GM18870 (cell line): ENCODE results near the gene WIZ.

ENCODE experiments used
- ATAC-seq: cut with Tn5 transposase; IDR thresholded peaks from one replicate; pipeline ENCODE4 v1.9.1; 2021; ENCODE audit warnings: moderate library complexity; ENCODE audit not compliant: unreplicated experiment

The WIZ gene

DNA sequence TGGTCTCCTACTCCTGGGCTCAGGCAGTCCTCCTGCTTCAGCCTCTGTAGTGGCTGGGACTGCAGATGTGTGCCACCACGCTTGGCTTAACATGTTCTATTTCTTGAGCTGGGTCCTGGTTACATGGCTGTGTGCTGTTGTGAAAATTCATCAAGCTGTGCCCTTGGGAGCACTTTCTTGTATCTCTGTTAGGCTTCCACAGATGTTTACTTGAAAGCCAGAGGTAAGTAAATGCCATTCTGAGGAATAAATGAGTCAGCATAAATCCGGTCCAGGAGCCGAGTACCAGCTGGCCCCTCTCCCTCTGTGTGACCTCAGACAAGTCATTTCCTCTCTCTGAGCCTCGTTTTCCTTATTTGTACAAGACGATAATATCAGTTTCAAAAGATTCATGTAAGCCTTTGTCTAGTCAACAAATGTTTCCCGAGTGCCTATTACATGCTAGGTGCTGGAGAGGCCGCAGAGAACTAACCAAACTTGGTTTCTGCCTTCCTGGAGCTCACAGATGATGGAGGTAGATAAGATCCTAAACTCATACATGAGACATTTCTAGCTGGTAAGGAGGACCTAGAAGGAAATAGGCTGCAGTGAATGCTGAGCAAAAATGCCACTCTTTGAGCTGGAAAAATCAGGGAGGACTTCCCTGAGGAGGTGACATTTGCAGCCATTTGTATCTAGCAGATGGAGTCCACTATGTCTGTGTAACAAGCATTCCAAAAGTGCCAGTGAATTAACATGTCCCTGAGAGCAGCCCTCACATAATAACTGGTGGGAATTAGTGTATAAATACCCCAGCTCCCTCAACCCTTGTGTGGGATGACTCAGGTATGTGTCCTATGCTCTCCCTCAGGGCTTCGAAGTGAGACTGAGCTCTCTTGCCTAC, 17.3 kb upstream of the WIZ start:
- peak; percentile 66 for ATAC-seq

- no peak for ATAC-seq
These were observed 14.9 kb upstream of the WIZ start, which contains the start of gene RASAL3 for GRCh38 chr19:15464394-15465385. RASAL3 (minus strand) TSS chr19:15464544; CDS start chr19:15464358, 186 bp downstream.

DNA sequence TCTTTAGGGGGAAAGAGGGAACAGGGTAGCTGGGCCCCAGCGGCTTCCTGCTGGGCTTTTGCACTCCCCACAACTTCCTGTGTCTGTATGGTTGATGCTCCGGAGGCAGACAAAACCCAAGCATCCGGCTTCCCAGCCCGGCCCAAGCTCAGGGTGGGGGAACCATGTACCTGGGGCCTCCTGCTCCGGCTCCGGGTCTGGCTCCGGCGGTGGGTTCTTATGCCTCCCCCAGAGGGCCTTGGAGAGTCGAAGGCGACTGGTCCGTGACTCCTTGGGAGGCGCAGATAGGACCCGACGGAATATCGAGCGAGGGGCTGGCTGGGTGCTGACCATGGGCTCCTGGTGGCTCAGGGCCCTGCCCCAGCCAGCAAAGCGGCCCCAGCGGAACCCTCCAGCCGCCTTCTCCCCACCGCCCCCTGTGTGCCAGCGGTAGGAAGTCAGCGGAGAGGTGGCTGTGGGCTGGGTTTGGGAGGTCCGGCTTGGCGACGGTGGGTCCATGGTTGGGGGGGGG, 14.2 kb upstream of the WIZ start:
- no peak for ATAC-seq

- ATAC-seq, result no peak
These were observed 11.9 kb upstream of the WIZ start for GRCh38 chr19:15461694-15462093.

DNA sequence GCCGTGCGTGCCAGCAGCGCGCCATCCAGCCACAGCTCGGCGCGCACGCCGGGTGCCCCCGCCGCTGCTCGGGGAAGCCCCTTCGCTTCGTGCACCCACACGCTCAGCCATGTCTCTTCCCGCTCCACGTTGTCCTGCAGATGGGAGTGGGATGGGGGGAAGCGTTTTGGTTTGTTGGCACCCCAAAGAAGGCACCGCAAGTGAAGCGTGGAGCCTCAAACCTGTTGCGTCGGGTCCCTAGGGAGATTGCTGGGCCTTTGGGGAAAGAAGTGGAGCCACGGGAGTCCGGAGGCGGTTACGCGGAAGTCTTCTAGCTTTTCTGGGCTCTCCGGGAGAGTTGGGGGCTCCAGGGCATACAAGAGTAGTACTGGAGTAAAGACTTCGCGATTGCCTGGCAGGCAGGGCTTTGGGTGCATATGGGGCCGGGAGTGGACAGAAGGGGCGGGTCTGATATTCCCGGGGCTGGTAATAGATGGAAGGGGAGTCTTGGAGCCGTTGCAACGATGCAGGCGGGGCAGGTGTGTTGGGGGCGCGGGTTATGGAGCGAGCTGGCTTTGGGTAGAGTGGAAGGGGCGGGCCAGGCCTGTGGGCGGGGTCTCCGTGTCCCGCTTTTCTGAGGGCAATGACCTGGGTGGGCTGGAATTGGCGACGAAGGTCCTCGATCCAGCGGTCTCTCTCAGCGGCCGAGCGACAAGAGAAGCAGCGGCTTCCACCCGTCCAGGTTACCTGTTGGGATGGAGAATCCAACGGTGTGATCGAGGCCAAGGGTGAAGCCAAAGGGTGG, 8.1 kb upstream of the WIZ start:
- no peak for ATAC-seq

DNA sequence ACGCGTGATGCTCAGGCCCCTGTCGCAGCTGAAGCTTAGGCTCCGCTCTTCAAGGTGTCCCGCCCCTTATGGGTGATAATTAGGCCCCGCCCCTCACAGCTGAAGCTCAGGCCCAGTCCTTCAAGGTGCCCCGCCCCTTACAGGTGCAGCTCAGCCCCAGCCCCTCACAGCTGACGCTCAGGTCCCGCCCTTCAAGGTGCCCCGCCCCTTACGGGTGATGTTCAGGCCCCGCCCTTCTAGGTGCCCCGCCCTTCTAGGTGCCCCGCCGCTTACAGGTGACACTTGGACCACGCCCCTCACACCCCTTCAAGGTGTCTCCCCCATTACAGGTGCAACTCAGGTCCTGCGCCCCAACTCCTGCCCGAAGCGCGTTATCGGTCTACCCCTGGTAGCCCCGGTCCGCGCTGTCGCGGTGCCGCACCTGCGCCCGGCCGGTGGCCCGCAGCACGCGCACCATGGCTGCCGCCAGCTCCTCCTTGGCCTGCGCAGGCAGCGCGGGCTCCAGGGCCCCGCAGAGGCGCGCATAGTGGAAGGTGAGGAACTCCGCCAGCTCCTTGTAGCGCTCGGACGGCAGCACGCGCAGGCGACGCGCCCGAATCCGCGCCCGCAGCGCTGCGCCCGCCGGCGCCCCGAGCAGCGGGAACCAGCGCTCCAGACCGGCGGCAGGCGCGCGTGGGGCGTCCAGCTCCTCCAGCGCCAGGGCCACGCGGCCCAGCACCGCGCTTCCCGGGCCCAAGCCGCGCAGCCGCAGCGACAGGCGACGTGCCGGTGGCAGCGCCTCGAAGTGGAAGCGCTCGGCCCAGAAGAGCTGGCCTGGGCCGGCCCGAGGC, 7.3 kb upstream of the WIZ start:
- no peak for ATAC-seq

GRCh38 chr19:15456441-15456840, 6.7 kb upstream of the WIZ start:
- no peak for ATAC-seq

DNA sequence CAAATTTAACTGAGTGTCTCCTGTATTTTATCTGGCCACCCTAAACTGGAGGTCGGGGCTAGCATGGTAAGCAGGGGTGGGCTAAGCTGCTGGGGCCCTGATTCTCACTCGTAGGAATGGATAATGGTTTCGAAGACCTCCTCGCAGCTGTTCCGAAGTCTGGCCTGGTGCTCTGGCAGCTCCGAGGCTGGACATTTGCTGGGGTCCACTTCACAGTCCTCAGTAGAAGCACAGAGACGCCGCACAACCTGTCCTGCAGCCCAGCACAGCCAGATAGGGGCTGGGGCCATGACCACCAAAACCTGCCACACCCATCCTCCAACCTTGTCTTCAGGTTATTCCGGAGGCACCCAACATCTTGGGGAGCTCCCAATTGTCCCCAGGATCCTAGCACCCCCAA, 6.2 kb upstream of the WIZ start:
- no peak for ATAC-seq

- no peak for ATAC-seq
These were observed 4.4 kb upstream of the WIZ start for GRCh38 chr19:15453906-15454860.

DNA sequence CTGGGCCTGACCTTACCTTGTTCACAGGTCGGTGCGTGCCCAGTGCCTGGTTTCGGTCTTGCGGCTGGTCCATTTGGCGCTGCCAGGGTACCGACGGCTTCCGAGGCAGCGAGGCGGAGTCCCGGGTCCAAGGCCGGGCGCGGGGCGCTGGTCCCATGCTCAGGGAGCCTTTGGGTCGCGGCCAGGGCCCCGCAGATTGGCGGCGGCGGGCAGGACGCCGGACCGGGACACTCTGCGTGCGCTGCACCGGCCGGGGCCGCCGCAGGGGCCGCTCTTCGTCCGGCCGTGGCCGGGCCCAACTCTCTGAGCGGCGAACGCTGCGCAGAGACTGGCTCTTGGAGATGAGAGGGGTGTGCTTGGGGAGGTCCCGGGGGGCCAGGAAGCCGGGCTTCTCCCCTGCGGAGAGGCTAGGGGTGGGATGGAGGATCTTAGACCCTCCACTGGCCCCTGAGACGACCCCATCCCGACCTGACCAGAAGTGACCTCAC, 3.4 kb upstream of the WIZ start:
- no peak for ATAC-seq

DNA sequence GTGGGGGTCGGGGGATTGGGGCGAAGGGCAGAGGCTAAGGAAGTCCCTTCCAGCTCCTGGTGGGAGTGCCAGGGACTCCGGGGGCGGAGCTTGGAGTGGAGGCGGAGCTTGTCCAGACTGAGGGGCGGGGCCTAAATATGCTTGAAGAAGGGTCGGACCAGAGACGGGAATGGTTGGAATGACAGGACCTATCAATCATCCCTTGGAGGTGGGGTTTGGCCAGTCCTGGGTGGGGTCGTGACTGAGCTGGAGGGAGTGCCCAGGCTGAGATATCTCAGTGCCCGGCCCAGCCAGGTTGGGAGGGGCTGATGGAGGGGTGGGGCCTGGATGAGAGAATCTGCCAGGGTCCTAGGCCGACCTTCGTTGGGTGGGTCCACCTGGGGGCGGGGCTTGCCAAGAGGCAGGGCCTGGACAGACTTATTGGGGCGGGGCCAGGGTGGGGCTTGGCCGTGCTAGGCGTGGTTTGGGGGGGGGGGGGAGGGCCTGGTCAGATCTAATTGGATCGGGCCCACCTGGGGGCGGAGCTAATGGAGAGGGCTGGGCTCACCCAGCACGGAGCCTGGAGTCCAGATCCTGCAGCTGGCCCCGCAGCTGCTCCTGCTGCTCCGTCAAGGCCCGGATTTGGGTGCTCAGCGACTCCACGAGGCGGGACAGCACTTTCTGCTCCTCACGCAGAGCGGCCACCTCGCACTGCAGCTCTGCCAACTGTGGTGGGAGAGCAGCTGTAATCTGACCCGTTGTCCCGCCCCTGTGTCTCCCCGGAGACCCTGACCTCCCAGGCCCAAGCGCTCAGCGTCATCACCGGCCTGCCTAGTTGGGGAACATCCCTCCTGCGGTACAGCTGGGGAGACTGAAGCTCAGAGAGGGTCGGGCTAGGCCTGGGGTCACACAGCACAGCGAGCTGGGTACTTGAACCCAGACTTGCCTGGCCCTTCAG, 2.6 kb upstream of the WIZ start:
- ATAC-seq, result no peak

- no peak for ATAC-seq
These were observed 753 bp upstream of the WIZ start for GRCh38 chr19:15450528-15450890.

GRCh38 chr19:15448778-15449619, 757 bp downstream of the WIZ start:
- ATAC-seq, result no peak

- no peak for ATAC-seq
These were observed 1.5 kb downstream of the WIZ start for GRCh38 chr19:15448044-15448777.

DNA sequence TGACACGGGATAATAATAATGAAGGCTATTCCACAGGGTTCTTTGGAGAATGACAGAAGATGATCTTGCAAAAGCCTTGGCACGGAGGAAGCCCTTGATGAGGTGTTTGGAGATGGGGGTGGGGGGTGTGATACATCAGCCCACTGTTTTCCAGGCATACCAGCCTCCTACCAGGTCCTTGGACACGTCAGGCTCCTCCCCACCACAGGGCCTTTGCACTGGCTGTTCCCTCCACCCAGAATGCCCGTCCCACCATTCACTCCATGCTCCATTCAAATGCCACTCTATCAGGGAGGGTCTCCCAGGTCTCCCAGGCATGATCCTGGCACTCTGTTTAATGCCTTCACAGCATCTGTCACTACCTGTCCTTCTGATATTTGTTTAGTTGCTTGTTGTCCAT, 2.7 kb downstream of the WIZ start:
- no peak for ATAC-seq

DNA sequence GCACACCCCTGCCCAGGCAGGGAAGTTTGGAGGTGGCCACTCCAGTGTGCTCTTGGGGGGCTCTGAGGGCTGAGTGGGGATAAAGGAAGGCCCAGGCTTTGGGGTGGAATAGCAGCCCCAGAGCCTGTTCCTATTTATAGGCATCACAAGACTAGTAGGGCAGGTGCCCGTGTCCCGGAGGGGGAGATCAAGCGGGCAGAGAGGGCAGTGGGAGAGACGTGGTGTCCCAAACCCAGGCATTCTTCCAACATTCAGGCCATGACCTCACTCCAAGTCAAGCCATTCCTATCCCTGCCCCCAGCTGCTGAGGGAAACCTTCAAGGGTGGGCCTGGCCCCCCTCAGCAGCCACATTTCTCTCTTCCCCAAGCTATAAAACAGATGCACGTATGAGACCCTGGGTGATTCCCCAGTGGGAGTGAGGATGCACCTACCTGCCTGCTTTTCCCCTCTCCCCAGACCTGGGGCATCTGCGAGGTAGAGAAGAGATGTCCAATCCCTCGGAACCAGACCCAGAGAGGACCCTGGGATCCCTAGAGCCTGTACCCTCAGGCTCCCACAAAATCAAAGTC, 3.9 kb downstream of the WIZ start:
- ATAC-seq, result no peak
